HG02852 (cell line): ENCODE results near the gene ZNF550.
"Not testable (repeated sequence)": the region's sequence is repeated elsewhere in the genome, so short reads cannot be mapped to it uniquely, and the experiment has no call there.

Experiments
- ATAC-seq: cut with Tn5 transposase; IDR thresholded peaks from one replicate; pipeline ENCODE4 v1.9.1; 2021; ENCODE audit warnings: mild to moderate bottlenecking, moderate library complexity; ENCODE audit not compliant: unreplicated experiment

The ZNF550 gene

DNA sequence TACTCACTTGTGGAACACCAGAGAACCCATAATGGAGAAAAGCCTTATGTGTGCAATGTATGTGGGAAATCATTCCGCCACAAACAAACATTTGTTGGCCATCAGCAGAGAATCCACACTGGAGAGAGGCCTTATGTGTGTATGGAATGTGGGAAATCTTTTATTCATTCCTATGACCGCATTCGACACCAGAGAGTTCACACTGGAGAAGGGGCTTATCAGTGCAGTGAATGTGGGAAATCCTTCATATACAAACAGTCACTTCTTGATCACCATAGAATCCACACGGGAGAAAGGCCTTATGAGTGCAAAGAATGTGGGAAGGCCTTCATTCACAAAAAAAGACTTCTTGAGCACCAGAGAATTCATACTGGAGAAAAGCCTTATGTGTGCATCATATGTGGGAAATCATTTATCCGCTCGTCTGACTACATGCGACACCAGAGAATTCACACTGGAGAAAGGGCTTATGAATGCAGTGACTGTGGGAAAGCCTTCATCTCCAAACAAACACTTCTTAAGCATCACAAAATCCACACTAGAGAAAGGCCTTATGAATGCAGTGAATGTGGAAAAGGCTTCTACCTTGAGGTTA lies 21.6 kb downstream of the ZNF550 start:
- ATAC-seq, result no peak

DNA sequence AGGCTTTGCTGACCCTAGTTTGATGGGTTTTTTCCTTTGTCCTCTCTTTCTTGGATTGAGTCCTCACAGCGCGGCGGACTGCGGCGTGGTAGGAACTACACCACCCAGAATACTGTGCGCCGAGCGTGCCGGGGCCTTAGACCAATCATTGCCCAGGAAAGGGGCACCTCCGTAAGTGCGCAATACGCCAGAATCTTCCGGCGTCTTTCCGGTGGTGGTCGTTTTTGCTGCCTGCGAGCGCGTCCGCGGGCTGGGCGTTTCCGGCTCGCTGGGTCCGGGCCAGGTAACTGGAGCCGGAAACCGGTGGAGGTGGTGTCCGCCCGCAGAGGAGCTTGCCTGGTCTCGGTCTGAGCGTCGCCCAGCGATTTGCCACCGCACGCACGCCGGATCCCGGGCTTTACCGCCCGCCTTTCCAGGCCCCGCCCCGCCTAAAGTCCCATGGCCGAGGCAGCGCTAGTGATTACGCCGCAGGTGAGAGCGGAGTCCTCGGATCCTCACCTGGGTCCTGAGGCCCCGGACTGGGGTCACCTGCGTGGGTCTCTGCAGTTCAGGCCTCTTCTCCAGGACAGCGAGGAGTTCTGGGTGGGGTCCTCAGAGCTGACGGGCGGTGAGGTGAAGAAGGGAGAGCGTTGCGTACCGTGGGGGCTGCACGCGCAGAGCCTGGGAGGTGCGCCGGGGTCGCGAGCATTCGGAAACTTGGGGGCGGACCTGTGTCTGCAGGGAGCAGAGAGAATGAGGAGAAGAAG lies 32.4 kb downstream of the ZNF550 start, which contains the start of gene ZNF549:
Gene ZNF549 (plus strand): TSS at position 221 of the 746 bp plus-strand sequence. CDS start 218 bp downstream, at position 439.
- peak; percentile 96 for ATAC-seq

DNA sequence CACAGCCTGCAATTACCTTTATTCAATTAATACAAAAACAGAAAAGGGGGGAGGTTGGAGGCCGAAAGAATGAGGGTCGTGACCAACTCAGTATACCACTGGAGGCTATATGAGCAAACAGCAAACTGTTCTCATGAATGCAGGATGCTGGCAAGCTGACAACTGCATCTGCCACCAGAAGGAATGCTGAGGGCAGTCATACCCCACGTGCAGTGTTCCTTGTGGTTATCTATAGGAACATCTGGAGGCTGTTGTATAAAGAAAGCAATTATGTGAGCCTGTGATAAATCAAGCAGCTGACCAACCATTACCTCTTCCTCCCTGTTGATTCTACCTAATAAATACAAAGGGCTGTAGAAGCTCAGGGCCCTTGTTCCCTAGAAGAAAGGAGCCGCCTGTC lies 41.6 kb downstream of the ZNF550 start:
- ATAC-seq, result not testable (repeated sequence)

DNA sequence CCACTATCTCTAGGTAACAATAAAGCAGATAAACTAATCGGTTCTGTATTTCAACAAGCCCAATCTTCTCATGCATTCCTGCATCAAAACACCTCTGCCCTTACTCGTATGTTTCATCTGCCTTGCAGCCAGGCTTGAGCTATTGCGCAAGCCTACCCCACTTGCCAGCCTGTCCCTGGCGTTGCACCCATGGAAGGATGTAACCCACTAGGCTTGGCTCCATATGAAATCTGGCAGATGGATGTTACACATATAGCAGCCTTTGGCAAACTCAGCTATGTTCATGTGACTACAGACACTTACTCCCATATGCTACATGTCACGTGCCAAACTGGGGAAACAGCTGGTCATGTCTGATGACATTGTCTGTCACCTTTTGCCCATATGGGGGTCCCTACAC lies 44.4 kb downstream of the ZNF550 start:
- ATAC-seq, result no peak

DNA sequence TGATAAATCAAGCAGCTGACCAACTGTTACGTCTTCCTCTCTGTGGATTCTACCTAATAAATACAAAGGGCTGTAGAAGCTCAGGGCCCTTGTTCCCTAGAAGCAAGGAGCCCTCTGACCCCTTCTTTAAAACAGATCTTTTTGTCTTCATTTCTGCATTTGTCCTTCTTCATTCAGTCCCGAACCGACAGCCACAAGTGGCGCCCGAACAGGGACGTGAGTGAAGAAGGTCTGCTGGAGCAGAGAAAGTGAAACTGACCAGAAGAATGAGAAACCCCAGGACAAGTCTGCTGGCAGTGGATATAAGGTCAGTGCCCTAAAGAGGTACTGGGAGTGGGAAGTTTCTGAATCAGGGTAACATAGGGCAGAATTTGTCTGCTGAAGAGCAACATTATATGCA lies 46.8 kb downstream of the ZNF550 start:
- no peak for ATAC-seq

DNA sequence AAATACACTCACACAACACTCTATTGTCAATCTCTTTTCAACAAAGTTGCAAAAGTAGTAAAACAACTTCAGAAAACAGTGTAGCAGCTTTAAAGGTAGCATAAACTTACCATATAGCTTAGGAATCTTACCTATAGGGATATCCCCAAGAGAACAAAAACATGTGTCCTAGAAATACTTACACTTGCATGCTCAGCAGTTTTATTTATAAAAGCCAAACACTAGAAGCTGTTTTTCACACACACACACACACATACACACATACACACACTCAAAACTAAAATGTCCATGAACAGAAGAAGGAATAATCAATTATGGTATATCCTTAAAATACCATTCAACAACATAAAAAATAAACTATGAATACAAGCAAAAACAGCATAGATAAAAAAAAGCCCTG lies 48.2 kb downstream of the ZNF550 start:
- ATAC-seq, result no peak

DNA sequence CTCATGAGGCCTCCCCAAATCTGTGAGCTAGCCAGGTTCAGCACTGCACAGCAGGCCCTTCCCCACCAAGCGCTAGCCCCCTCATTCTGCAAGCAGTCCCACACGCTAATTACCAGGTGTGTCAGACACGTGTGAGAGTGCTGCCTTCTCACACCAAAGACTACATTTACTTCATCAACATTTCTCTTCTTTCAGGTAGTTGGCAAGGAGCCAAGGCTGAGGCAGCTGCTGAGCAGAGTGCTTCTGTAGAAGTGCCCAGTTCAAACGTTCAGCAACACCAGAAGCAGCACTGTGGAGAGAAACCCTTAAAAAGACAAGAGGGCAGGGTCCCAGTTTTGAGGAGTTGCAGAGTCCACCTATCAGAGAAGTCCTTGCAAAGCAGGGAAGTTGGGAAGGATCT lies 53.5 kb downstream of the ZNF550 start:
- ATAC-seq, result no peak

DNA sequence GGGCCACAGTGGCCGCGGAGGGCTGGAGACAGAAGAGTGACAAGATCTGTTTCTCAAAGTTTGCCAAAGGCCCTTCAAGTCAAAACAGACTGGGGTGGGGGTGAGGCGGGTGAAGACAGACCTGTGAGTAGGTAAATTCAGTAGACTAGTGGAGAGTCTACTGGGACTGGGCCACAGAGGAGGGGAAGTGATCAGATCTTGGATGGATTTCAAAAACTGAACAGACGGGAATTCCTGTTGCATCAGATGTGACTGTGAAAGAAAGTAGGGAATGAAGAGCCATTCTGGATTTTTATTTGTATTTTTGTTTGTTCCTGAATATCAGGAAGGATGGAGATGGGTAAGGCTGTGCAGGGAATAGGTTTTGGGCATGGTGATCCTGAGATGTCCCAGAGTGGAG lies 59.3 kb downstream of the ZNF550 start:
- ATAC-seq, result not testable (repeated sequence)

DNA sequence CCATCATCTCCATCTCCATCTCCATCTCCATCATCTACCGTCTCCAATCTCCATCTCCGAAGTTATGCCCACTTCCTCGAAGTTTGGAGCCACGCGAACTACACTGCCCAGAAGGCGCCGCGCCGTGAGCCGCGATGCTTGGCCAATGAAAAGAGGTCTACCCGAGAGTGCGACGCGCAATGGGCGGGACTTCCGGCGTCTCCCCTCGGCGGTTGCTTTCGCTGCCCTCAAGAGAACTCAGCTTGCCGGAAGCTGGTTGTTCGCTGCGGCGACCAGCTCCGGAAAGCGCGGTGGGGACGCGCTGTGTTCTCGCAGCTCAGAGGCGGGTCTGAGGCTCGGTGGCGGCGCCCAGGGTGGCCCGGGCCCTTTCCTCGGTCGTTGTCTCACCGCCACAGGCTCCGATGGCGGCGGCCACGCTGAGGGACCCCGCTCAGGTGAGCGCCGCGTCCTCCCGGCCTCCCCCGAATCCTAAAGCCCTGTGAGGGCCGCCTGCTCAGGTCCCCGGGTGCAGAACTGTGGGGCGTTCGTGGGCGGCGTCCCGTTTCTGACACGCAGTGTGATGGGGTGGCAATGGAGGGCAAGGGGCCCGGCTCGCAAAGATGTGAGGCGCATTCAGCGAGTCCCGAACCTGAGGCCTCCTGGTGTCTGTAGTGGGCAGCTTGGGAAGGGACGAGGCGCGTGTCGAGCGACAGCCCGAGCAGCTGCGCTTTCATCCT lies 59.8 kb downstream of the ZNF550 start, which contains the start of gene ZNF773:
Gene ZNF773 (plus strand): TSS at position 259 of the 716 bp plus-strand sequence. CDS start 143 bp downstream, at position 402.
- ATAC-seq, result peak; percentile 97

DNA sequence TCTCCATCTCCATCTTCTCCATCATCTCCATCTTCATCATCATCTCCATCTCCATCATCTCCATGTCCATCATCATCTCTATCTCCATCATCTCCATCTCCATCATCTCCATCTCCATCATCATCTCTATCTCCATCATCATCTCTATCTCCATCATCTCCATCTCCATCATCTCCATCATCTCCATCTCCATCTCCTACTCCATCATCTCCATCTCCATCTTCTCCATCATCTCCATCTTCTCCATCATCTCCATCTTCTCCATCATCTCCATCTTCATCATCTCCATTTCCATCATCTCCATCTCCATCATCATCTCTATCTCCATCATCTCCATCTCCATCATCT lies 60.4 kb downstream of the ZNF550 start:
- ATAC-seq, result not testable (repeated sequence)

DNA sequence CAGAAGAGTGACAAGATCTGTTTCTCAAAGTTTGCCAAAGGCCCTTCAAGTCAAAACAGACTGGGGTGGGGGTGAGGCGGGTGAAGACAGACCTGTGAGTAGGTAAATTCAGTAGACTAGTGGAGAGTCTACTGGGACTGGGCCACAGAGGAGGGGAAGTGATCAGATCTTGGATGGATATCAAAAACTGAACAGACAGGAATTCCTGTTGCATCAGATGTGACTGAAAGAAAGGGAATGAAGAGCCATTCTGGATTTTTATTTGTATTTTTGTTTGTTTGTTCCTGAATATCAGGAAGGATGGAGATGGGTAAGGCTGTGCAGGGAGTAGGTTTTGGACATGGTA lies 71.4 kb downstream of the ZNF550 start:
- not testable (repeated sequence) for ATAC-seq

DNA sequence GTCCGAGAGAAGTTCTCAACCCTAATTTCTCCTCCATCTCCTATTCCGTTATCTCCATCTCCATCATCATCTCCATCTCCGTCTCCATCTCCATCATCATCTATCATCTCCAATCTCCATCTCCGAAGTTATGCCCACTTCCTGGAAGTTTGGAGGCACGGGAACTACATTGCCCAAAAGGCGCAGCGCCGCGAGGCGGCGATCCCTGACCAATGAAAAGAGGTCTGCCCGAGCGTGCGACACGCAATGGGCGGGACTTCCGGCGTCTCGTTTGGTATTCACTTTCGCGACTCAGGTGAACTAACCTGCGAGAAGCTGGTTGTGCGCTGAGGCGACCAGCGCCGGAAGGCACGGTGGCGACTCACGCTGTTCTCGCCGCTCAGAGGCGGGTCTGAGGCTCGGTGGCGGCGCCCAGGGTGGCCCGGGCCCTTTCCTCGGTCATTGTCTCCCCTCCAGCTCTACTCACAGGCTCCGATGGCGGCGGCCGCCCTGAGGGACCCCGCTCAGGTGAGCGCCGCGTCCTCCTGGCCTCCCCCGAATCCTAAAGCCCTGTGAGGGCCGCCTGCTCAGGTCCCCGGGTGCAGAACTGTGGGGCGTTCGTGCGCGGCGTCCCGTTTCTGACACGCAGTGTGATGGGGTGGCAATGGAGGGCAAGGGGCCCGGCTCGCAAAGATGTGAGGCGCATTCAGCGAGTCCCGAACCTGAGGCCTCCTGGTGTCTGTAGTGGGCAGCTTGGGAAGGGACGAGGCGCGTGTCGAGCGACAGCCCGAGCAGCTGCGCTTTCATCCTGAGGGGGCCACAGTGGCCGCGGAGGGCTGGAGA lies 72.0 kb downstream of the ZNF550 start, which contains the start of gene ZNF419:
Gene ZNF419 (plus strand): TSS at position 274 of the 822 bp plus-strand sequence. CDS start 201 bp downstream, at position 475.
- peak; percentile 97 for ATAC-seq
